ENCODE data around the gene BRD3OS. TPM values are rescaled to one million over a fixed set of nuclear protein-coding genes. Genes with fewer than 3 reads are reported as not detected.
A peak's percentile ranks its signal among the peaks of the same experiment; 100 is the strongest.

BRD3OS gene
- total RNA-seq, 1 donor from 2014 or later, result 16.4 TPM

GRCh38 chr9:134057307-134057657 is 32.0 kb downstream of the BRD3OS start:
- intact Hi-C loops (cut with DNase I), result no loop called here
- DNase-seq (ENCODE audit: low spot score), result no peak
- ATAC-seq, result no peak

- peak; percentile 57 for DNase-seq (ENCODE audit: low spot score)
- no peak for ATAC-seq
- intact Hi-C loops (cut with DNase I), result no loop called here
Measured at GRCh38 chr9:134057751-134058701, 32.7 kb downstream of the BRD3OS start.

- ATAC-seq, result no peak
- no peak for DNase-seq (ENCODE audit: low spot score)
- intact Hi-C loops (cut with DNase I), result no loop called here
Measured at GRCh38 chr9:134058716-134059115, 33.4 kb downstream of the BRD3OS start.

- peak; percentile 51 for DNase-seq (ENCODE audit: low spot score)
- ATAC-seq, result no peak
- intact Hi-C loops (cut with DNase I), result no loop called here
Measured at GRCh38 chr9:134059188-134059641, 33.9 kb downstream of the BRD3OS start.

GRCh38 chr9:134059661-134060395 is 34.5 kb downstream of the BRD3OS start:
- DNase-seq (ENCODE audit: low spot score), result peak; percentile 59
- ATAC-seq, result no peak
- intact Hi-C loops (cut with DNase I), result loop anchor here (10.0 kb wide), 1 partner anchor 95 kb away; no protein-coding TSS in a partner anchor

GRCh38 chr9:134060546-134060945 is 35.3 kb downstream of the BRD3OS start:
- intact Hi-C loops (cut with DNase I), result loop anchor here (10.0 kb wide), 1 partner anchor 94 kb away; no protein-coding TSS in a partner anchor
- peak; percentile 35 for DNase-seq (ENCODE audit: low spot score)
- ATAC-seq, result no peak

GRCh38 chr9:134061019-134061687 is 35.9 kb downstream of the BRD3OS start:
- ATAC-seq, result no peak
- intact Hi-C loops (cut with DNase I), result loop anchor here (10.0 kb wide), 1 partner anchor 94 kb away; no protein-coding TSS in a partner anchor

GRCh38 chr9:134061688-134062371 is 36.5 kb downstream of the BRD3OS start:
- intact Hi-C loops (cut with DNase I), result loop anchor here (10.0 kb wide), 1 partner anchor 93 kb away; no protein-coding TSS in a partner anchor
- ATAC-seq (no peak), DNase-seq (ENCODE audit: low spot score) (no peak)

More at GRCh38 chr9:134061019-134061687, 35.9 kb downstream of the BRD3OS start:
- DNase-seq (ENCODE audit: low spot score), result peak; percentile 49

GRCh38 chr9:134062461-134063087 is 37.3 kb downstream of the BRD3OS start:
- intact Hi-C loops (cut with DNase I), result loop anchor here (10.0 kb wide), 1 partner anchor 92 kb away; no protein-coding TSS in a partner anchor
- no peak for ATAC-seq
- no peak for DNase-seq (ENCODE audit: low spot score)

- DNase-seq (ENCODE audit: low spot score) (peak; percentile 57), ATAC-seq (no peak)
- intact Hi-C loops (cut with DNase I), result loop anchor here (10.0 kb wide), 1 partner anchor 92 kb away; no protein-coding TSS in a partner anchor
Measured at GRCh38 chr9:134063088-134063570, 37.8 kb downstream of the BRD3OS start.

GRCh38 chr9:134063571-134064450 is 38.5 kb downstream of the BRD3OS start:
- DNase-seq (ENCODE audit: low spot score) (no peak), ATAC-seq (no peak)
- intact Hi-C loops (cut with DNase I), result loop anchor here (10.0 kb wide), 1 partner anchor 91 kb away; no protein-coding TSS in a partner anchor

GRCh38 chr9:134064711-134065110 is 39.4 kb downstream of the BRD3OS start:
- intact Hi-C loops (cut with DNase I), result loop anchor here (10.0 kb wide), 1 partner anchor 90 kb away; no protein-coding TSS in a partner anchor
- no peak for ATAC-seq
- DNase-seq (ENCODE audit: low spot score), result peak; percentile 47

- DNase-seq (ENCODE audit: low spot score) (peak; percentile 63), ATAC-seq (peak; percentile 12)
- intact Hi-C loops (cut with DNase I), result loop anchor here (10.0 kb wide), 1 partner anchor 89 kb away; no protein-coding TSS in a partner anchor
Measured at GRCh38 chr9:134065612-134066419, 40.5 kb downstream of the BRD3OS start.

GRCh38 chr9:134066526-134066912 is 41.2 kb downstream of the BRD3OS start:
- intact Hi-C loops (cut with DNase I), result loop anchor here (10.0 kb wide), 1 partner anchor 88 kb away; no protein-coding TSS in a partner anchor
- DNase-seq (ENCODE audit: low spot score), result no peak
- no peak for ATAC-seq

GRCh38 chr9:134066913-134067851 is 41.9 kb downstream of the BRD3OS start:
- DNase-seq (ENCODE audit: low spot score) (peak; percentile 69), ATAC-seq (no peak)
- intact Hi-C loops (cut with DNase I), result loop anchor here (10.0 kb wide), 1 partner anchor 88 kb away; no protein-coding TSS in a partner anchor

Data from sciatic nerve (tissue), 2 donors.